GM12892 (cell line): ENCODE results near the gene KCNG2.

Experiments
- DNase-seq: peaks from one replicate; pipeline ENCODE4 v3.0.0; 2011; ENCODE audit not compliant: insufficient read length
- FAIRE-seq: peaks from 2 replicates; lab custom pipeline; 2011; peaks lifted over from hg19 to GRCh38; lab: Jason Lieb, UNC
- POLR2A ChIP-seq: IDR thresholded peaks from 2 replicates; pipeline ENCODE4 v1.6.1; 2011; ENCODE audit warnings: low read depth, low read length, control low read depth
- POLR2AphosphoS5 ChIP-seq: IDR thresholded peaks from 2 replicates; pipeline ENCODE4 v1.6.1; 2011; ENCODE audit warnings: low read depth, low read length, control low read depth
- TAF1 ChIP-seq: IDR thresholded peaks from 2 replicates; pipeline ENCODE4 v1.6.1; 2011; ENCODE audit warnings: low read depth, mild to moderate bottlenecking, control low read depth, low read length, borderline replicate concordance

Gene KCNG2

GRCh38 chr18:79770826-79771225 lies 26.9 kb upstream of the KCNG2 start:
- DNase-seq, result no peak
- FAIRE-seq, result no peak
- TF ChIP-seq POLR2AphosphoS5, result no peak
- TF ChIP-seq TAF1, result no peak
- no peak for TF ChIP-seq POLR2A

GRCh38 chr18:79771446-79772107 lies 26.2 kb upstream of the KCNG2 start:
- TF ChIP-seq TAF1 (no peak), POLR2A (no peak), POLR2AphosphoS5 (no peak)

GRCh38 chr18:79772108-79772864 lies 25.5 kb upstream of the KCNG2 start:
- DNase-seq, result no peak
- no peak for FAIRE-seq
- TF ChIP-seq TAF1 (no peak), POLR2A (no peak), POLR2AphosphoS5 (no peak)

More at GRCh38 chr18:79771446-79772107, 26.2 kb upstream of the KCNG2 start:
- no peak for FAIRE-seq
- DNase-seq, result no peak

- DNase-seq, result no peak
- FAIRE-seq, result no peak
- no peak for TF ChIP-seq POLR2A
- TF ChIP-seq POLR2AphosphoS5, result no peak
Measured at GRCh38 chr18:79772865-79773696, 24.7 kb upstream of the KCNG2 start.

GRCh38 chr18:79774111-79774510 lies 23.6 kb upstream of the KCNG2 start:
- FAIRE-seq, result no peak
- TF ChIP-seq POLR2A (no peak), POLR2AphosphoS5 (no peak), TAF1 (no peak)

GRCh38 chr18:79775441-79776221 lies 22.1 kb upstream of the KCNG2 start:
- DNase-seq (no peak), FAIRE-seq (no peak)
- TF ChIP-seq POLR2AphosphoS5 (no peak), TAF1 (no peak), POLR2A (no peak)

More at GRCh38 chr18:79774111-79774510, 23.6 kb upstream of the KCNG2 start:
- no peak for DNase-seq

GRCh38 chr18:79776674-79777073 lies 21.1 kb upstream of the KCNG2 start:
- FAIRE-seq (no peak), DNase-seq (no peak)
- TF ChIP-seq POLR2AphosphoS5, result no peak
- TF ChIP-seq TAF1, result no peak
- TF ChIP-seq POLR2A, result no peak

- FAIRE-seq (no peak), DNase-seq (no peak)
- no peak for TF ChIP-seq TAF1
- TF ChIP-seq POLR2A, result no peak
- no peak for TF ChIP-seq POLR2AphosphoS5
Measured at GRCh38 chr18:79778291-79778791, 19.4 kb upstream of the KCNG2 start.

GRCh38 chr18:79779021-79779699 lies 18.6 kb upstream of the KCNG2 start:
- FAIRE-seq (no peak), DNase-seq (no peak)
- TF ChIP-seq TAF1 (no peak), POLR2AphosphoS5 (no peak), POLR2A (no peak)

GRCh38 chr18:79779700-79780190 lies 18.0 kb upstream of the KCNG2 start:
- DNase-seq, result no peak
- FAIRE-seq, result no peak
- no peak for TF ChIP-seq POLR2AphosphoS5
- no peak for TF ChIP-seq POLR2A
- no peak for TF ChIP-seq TAF1
